GM12864 (cell line): ENCODE results near the gene C19orf25.

Experiments
- DNase-seq: peaks from one replicate; pipeline ENCODE4 v3.0.0-alpha.2; 2011; ENCODE audit warnings: low read depth
- H3K4me3 ChIP-seq: 2 replicates; pipeline ENCODE4 v1.5.1; 2011; ENCODE audit warnings: mild to moderate bottlenecking, low read depth, low read length, control low read depth
- CTCF ChIP-seq: IDR thresholded peaks from 2 replicates; pipeline ENCODE4 v1.5.1; 2011; ENCODE audit warnings: low read depth, mild to moderate bottlenecking, moderate library complexity, low read length, control low read depth, inconsistent platforms; ENCODE audit errors: missing control alignments

The C19orf25 gene

GRCh38 chr19:1478934-1479707, at the start of gene C19orf25:
Gene C19orf25, minus strand, starts transcription at chr19:1479215. Its CDS starts 312 bp downstream, at chr19:1478903.
- peak within 1 kb of the TSS; percentile 73 for H3K4me3 ChIP-seq
- no peak for TF ChIP-seq CTCF
- DNase-seq, result peak; percentile 79

- no peak overlapping the region for H3K4me3 ChIP-seq
- no peak for TF ChIP-seq CTCF
- DNase-seq, result no peak
Measured at GRCh38 chr19:1527650-1528309, 48.8 kb upstream of the C19orf25 start.

GRCh38 chr19:1526979-1527649, 48.1 kb upstream of the C19orf25 start:
- no peak for DNase-seq
- H3K4me3 ChIP-seq, result no peak overlapping the region
- no peak for TF ChIP-seq CTCF

- DNase-seq, result no peak
- no peak for TF ChIP-seq CTCF
- H3K4me3 ChIP-seq, result no peak overlapping the region
Measured at GRCh38 chr19:1526066-1526778, 47.2 kb upstream of the C19orf25 start.

- TF ChIP-seq CTCF, result no peak
- no peak overlapping the region for H3K4me3 ChIP-seq
- DNase-seq, result no peak
Measured at GRCh38 chr19:1525343-1525742, 46.3 kb upstream of the C19orf25 start.

- TF ChIP-seq CTCF, result no peak
- H3K4me3 ChIP-seq, result no peak overlapping the region
- DNase-seq, result no peak
Measured at GRCh38 chr19:1524972-1525325, 45.9 kb upstream of the C19orf25 start.
